ENCODE results near the gene GNAT1.

DNA sequence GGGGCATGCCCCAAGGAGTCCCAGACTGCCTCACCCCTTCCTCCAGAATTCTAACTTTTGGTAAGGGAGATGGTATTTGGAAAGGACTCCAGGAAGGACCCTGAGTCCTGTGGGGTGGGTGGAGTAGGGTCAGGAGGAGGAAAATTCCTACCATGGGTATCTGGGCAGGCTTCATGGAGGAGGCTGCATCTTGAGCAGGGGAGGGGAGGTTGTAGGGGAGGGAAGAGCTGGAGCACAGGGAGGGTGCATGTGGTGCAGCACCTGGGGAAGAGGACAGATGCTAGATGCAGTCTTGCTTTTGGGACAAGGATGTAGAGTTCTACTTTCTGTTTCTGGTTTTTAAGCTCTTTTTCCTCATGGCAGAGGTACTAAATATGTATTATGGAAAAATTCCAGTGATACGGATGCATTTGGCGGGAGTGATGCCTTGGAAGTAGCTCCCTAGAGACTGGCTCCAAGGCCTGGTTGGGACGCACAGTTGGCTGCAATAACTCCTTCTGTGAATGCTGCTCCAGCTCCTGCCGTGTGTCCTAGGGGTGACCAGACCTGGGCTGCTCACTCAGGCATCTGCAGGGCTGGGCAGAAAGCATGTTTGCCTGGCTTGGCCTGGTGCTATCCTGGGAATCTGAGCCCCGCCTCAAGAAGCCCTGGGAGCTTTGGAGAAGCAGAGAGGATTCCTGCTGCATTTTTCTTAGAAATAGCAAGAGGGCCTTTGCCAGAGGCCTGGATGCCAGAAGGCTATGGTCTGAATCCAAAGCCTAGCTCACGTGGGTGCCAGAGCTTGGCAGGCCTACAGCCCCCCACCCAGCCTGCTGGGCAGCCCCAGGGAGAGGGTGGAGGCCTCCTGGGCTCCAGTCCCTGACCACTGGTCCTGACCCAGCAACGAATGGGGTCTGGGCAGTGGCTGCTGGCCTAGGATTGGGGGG, 26.2 kb upstream of the GNAT1 start:
- TF ChIP-seq ARNTL (CRISPR knock-in tag; IDR thresholded peaks at IDR 0.05; ENCODE audit: borderline replicate concordance, low read depth) (no peak), ZC3H10 (CRISPR knock-in tag; IDR thresholded peaks at IDR 0.05) (no peak), CSDC2 (CRISPR knock-in tag; IDR thresholded peaks at IDR 0.05) (no peak), OSR1 (CRISPR knock-in tag; IDR thresholded peaks at IDR 0.05) (no peak), CREB5 (CRISPR knock-in tag; IDR thresholded peaks at IDR 0.05; ENCODE audit: low read depth) (no peak), ZNF8 (CRISPR knock-in tag; IDR thresholded peaks at IDR 0.05) (no peak)

Data from SK-N-SH treated with all-trans-retinoic acid at 6 μM for 48 hours (cell line).